ENCODE data around the gene CTSA. TPM values are rescaled to one million over a fixed set of nuclear protein-coding genes. Genes with fewer than 3 reads are reported as not detected.

The CTSA gene
- total RNA-seq, 1 donor from 2014 or later: 69.0 TPM

DNA sequence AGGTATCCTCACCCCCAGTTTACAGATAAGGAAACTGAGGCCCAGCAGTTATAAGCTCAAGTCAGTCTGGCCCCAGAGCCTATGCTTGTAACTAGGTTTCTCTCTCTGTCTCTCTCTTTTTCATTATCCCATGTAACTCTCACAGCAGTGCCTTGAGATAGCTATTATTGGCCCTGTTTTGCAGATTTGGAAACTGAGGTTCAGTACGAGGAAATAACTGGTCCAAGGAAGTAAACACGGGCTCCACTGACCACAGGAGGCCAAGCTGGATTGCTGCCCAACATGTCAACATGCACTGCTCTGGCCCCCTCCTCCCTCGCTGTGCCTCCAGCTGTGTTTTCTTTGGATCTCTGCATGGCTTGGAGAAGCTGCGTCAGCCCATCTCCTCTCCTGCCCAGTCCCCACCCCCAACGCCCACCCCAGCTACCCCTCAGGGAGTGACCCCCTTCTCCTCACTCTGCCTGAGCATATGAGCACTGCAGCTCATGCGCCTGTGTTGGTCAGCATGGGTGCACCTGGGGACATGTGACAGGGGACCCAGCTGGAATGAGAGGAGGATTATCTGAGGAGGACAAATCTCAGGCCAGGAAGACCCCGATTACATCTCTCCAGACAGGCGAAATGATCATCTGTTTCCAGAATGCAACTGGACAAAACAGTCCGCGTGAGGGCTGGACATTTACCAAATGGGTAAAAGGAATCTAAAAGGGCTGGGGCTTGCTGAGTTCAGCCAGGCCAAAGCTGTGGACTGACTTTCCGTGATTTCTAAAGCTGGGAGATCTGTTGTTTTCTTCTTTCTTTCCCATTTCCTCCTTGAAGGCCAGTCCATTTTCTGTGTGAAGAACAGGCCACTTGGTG lies 28.6 kb downstream of the CTSA start:
- peaks cover 3% of the 10 kb centered on the region for H3K36me3 Mint-ChIP-seq (ENCODE audit: low read depth, unreplicated experiment)
- Histone ChIP-seq H4K20me1 (ENCODE audit: insufficient read depth, low read length) (no peaks in the 10 kb centered on the region), H3K79me2 (ENCODE audit: insufficient read depth, low read length) (no peaks in the 10 kb centered on the region), H3K9ac (ENCODE audit: low read length) (peak overlapping the region; percentile 40), H3K27ac (ENCODE audit: low read depth, low read length) (peak overlapping the region; percentile 48), H3K4me2 (ENCODE audit: low read length) (peak overlapping the region; percentile 70), H3K27me3 (ENCODE audit: insufficient read depth, low read length) (no peaks in the 10 kb centered on the region), H3K36me3 (ENCODE audit: insufficient read depth, low read length) (no peaks in the 10 kb centered on the region), H3K4me1 (ENCODE audit: insufficient read depth, low read length) (peaks cover 21% of the 10 kb centered on the region), H3K4me3 (ENCODE audit: insufficient read depth, low read depth, low read length) (no peak overlapping the region), H3K9me3 (ENCODE audit: insufficient read depth, low read depth, low read length) (no peaks in the 10 kb centered on the region), H2AFZ (ENCODE audit: low read depth, low read length) (peak overlapping the region; percentile 18)
- peaks cover 2% of the 10 kb centered on the region for H3K27me3 Mint-ChIP-seq (ENCODE audit: low read depth, unreplicated experiment)
- DNase-seq (ENCODE audit: low read depth) (peak; percentile 79), FAIRE-seq (no peak)
- no peak for TF ChIP-seq EZH2 (IDR thresholded peaks at IDR 0.05; ENCODE audit: insufficient read depth, low read length)
- TF ChIP-seq, protein P1, sequence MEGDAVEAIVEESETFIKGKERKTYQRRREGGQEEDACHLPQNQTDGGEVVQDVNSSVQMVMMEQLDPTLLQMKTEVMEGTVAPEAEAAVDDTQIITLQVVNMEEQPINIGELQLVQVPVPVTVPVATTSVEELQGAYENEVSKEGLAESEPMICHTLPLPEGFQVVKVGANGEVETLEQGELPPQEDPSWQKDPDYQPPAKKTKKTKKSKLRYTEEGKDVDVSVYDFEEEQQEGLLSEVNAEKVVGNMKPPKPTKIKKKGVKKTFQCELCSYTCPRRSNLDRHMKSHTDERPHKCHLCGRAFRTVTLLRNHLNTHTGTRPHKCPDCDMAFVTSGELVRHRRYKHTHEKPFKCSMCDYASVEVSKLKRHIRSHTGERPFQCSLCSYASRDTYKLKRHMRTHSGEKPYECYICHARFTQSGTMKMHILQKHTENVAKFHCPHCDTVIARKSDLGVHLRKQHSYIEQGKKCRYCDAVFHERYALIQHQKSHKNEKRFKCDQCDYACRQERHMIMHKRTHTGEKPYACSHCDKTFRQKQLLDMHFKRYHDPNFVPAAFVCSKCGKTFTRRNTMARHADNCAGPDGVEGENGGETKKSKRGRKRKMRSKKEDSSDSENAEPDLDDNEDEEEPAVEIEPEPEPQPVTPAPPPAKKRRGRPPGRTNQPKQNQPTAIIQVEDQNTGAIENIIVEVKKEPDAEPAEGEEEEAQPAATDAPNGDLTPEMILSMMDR (IDR thresholded peaks at IDR 0.05; ENCODE audit: insufficient read depth, low read depth, low read length): no peak
- peak overlapping the region; percentile 22 for H3K27ac Mint-ChIP-seq (ENCODE audit: unreplicated experiment)
- no peak overlapping the region for H3K4me3 Mint-ChIP-seq (ENCODE audit: unreplicated experiment)
- H3K4me1 Mint-ChIP-seq (ENCODE audit: low read depth, unreplicated experiment): peaks cover 11% of the 10 kb centered on the region
- H3K9me3 Mint-ChIP-seq (ENCODE audit: unreplicated experiment): no peaks in the 10 kb centered on the region

DNA sequence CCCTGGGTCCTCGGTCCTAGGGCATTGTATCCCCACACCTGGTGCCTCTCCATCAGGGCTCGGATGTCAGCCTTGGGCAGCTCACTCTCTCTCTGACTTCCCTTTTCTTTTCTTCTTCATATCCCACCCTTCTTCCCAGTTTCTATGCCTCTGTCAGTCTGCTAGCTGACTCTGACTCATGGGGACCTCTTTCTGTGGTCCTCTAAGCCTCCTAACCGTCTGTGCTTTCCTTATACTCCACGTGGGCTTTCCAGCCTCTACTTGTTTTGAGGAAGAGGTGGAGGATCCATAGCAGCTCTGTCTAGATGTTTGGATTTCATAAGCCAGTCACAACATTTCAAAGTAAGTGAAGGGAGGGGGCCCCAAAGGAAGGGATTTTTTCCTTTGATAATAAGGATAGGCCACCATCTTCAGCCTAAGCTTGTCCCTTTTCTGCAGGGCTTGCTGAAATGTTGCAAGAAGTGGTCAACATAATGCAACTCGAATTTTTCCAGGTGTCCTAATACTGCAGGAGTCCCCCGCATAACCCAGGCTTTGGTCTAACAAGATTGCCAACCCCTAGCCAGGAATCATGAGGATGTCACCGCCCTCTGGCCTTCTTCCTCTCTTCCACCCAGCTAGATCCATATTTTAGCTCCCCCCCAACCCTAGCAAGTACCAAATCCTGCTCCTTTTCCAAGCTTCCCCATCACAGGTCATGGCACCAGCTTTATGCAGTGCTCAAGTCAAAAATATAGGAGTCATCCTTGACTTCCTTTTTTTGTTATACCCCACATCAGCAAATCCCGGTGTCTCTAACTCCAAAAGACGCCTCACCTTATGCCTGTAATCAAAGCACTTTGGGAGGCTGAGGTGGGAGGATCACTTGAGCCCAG lies 29.6 kb downstream of the CTSA start:
- Mint-ChIP-seq H3K36me3 (ENCODE audit: low read depth, unreplicated experiment) (peaks cover 3% of the 10 kb centered on the region), H3K9me3 (ENCODE audit: unreplicated experiment) (no peaks in the 10 kb centered on the region), H3K27me3 (ENCODE audit: low read depth, unreplicated experiment) (peaks cover 2% of the 10 kb centered on the region), H3K4me1 (ENCODE audit: low read depth, unreplicated experiment) (peaks cover 11% of the 10 kb centered on the region), H3K4me3 (ENCODE audit: unreplicated experiment) (peak overlapping the region; percentile 54), H3K27ac (ENCODE audit: unreplicated experiment) (no peak overlapping the region)
- Histone ChIP-seq H3K36me3 (ENCODE audit: insufficient read depth, low read length) (no peaks in the 10 kb centered on the region), H4K20me1 (ENCODE audit: insufficient read depth, low read length) (no peaks in the 10 kb centered on the region), H3K4me2 (ENCODE audit: low read length) (peak overlapping the region; percentile 70), H2AFZ (ENCODE audit: low read depth, low read length) (peak overlapping the region; percentile 18), H3K79me2 (ENCODE audit: insufficient read depth, low read length) (no peaks in the 10 kb centered on the region), H3K4me1 (ENCODE audit: insufficient read depth, low read length) (peaks cover 21% of the 10 kb centered on the region), H3K9me3 (ENCODE audit: insufficient read depth, low read depth, low read length) (no peaks in the 10 kb centered on the region), H3K9ac (ENCODE audit: low read length) (peak overlapping the region; percentile 40), H3K27ac (ENCODE audit: low read depth, low read length) (peak overlapping the region; percentile 48), H3K27me3 (ENCODE audit: insufficient read depth, low read length) (no peaks in the 10 kb centered on the region), H3K4me3 (ENCODE audit: insufficient read depth, low read depth, low read length) (no peak overlapping the region)
- no peak for TF ChIP-seq EZH2 (IDR thresholded peaks at IDR 0.05; ENCODE audit: insufficient read depth, low read length)
- TF ChIP-seq, protein P1 (IDR thresholded peaks at IDR 0.05; ENCODE audit: insufficient read depth, low read depth, low read length): no peak
- DNase-seq (ENCODE audit: low read depth) (peak; percentile 19), FAIRE-seq (no peak)

All from astrocyte (in vitro differentiated cells and primary cell).